Esophagus muscularis mucosa (tissue), 3 donors: ENCODE results near the gene KLLN.

Source experiments
- POLR2A ChIP-seq: fragments of 450-650 bp; IDR thresholded peaks from one replicate; pipeline ENCODE4 v1.6.1; 2017; ENCODE audit warnings: antibody characterized with exemption, moderate library complexity, mild to moderate bottlenecking, low read depth
- POLR2AphosphoS5 ChIP-seq, 2 donors: sonication (generic); formaldehyde crosslinking; IDR thresholded peaks; one replicate each; pipeline ENCODE4 v1.6.1; 2017; ENCODE audit warnings: antibody characterized with exemption in 2 of 2
- TF ChIP-seq, protein P1 (sequence below), 3 experiments: fragments of 200-600 bp in 2 of 3; fragments of 450-650 bp in 1 of 3; sonication (generic) in 2 of 3; IDR thresholded peaks; one replicate each; pipeline ENCODE4 v1.5.1; 2017 to 2019; ENCODE audit warnings: antibody characterized with exemption in 3 of 3, mild to moderate bottlenecking in 2 of 3, moderate library complexity in 1 of 3

DNA sequence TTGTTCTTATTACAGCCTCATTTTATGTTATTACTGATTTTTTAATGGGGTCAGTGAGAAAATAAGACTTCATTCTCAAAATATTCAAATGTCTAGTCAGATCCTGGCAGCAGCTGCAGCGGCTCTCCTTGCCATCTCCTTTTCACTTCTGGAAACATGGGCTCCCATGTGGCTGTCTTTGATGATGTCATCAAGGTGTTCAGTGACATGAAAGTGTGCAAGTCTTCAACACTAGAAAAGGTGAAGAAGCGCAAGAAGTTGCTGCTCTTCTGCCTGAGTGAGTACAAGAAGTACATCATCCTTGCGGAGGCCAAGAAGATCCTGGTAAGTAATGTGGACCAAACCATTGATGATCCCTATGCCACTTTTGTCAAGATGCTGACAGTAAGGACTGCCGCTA, 19.6 kb downstream of the KLLN start:
- TF ChIP-seq, protein P1, sequence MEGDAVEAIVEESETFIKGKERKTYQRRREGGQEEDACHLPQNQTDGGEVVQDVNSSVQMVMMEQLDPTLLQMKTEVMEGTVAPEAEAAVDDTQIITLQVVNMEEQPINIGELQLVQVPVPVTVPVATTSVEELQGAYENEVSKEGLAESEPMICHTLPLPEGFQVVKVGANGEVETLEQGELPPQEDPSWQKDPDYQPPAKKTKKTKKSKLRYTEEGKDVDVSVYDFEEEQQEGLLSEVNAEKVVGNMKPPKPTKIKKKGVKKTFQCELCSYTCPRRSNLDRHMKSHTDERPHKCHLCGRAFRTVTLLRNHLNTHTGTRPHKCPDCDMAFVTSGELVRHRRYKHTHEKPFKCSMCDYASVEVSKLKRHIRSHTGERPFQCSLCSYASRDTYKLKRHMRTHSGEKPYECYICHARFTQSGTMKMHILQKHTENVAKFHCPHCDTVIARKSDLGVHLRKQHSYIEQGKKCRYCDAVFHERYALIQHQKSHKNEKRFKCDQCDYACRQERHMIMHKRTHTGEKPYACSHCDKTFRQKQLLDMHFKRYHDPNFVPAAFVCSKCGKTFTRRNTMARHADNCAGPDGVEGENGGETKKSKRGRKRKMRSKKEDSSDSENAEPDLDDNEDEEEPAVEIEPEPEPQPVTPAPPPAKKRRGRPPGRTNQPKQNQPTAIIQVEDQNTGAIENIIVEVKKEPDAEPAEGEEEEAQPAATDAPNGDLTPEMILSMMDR (IDR thresholded peaks at IDR 0.05) = no peak
- TF ChIP-seq POLR2A (no peak), POLR2AphosphoS5 (IDR thresholded peaks at IDR 0.05) (no peak)
